Astrocyte of the spinal cord (primary cell): Measurements from ENCODE around the gene DYRK1B.

Source experiments
- DNase-seq: peaks from one replicate; pipeline ENCODE4 v3.0.0; 2011; ENCODE audit warnings: low read depth, low spot score
- H3K4me3 ChIP-seq: 2 replicates; pipeline ENCODE4 v1.5.1; 2011; ENCODE audit warnings: low read depth, mild to moderate bottlenecking, low read length, moderate library complexity
- CTCF ChIP-seq: IDR thresholded peaks from 2 replicates; pipeline ENCODE4 v1.5.1; 2012; ENCODE audit warnings: low read depth, mild to moderate bottlenecking, low read length, inconsistent platforms
- in situ Hi-C: cut with HindIII; loops from 2 replicates; pipeline ENCODE4 v1.10.0; 2017; ENCODE audit warnings: low sequenced_read_pairs

The DYRK1B gene

GRCh38 chr19:39843919-39844793 lies 10.2 kb upstream of the DYRK1B start:
- in situ Hi-C loops: no loop called here
- peak; percentile 61 for DNase-seq
- TF ChIP-seq CTCF: peak; percentile 72
- no peak overlapping the region for H3K4me3 ChIP-seq

GRCh38 chr19:39842693-39843435 lies 8.9 kb upstream of the DYRK1B start:
- no peak overlapping the region for H3K4me3 ChIP-seq
- TF ChIP-seq CTCF: no peak
- no peak for DNase-seq
- in situ Hi-C loops: no loop called here

GRCh38 chr19:39841041-39841440 lies 7.1 kb upstream of the DYRK1B start:
- DNase-seq: no peak
- H3K4me3 ChIP-seq: no peak overlapping the region
- TF ChIP-seq CTCF: no peak
- in situ Hi-C loops: no loop called here

- no peak for TF ChIP-seq CTCF
- H3K4me3 ChIP-seq: no peak overlapping the region
- no peak for DNase-seq
- in situ Hi-C loops: no loop called here
These were observed 6.5 kb upstream of the DYRK1B start for GRCh38 chr19:39840492-39840891.

GRCh38 chr19:39839678-39840327 lies 5.8 kb upstream of the DYRK1B start:
- H3K4me3 ChIP-seq: no peak overlapping the region
- no peak for TF ChIP-seq CTCF
- in situ Hi-C loops: no loop called here
- DNase-seq: no peak

GRCh38 chr19:39838569-39838968 lies 4.6 kb upstream of the DYRK1B start:
- DNase-seq: no peak
- TF ChIP-seq CTCF: no peak
- no peak overlapping the region for H3K4me3 ChIP-seq
- in situ Hi-C loops: no loop called here
